Uterus (tissue), 4 donors: Measurements from ENCODE around the gene ADARB1. TPM values are rescaled to one million over a fixed set of nuclear protein-coding genes. Genes with fewer than 3 reads are reported as not detected.
A peak's percentile ranks its signal among the peaks of the same experiment; 100 is the strongest.

Experiments
- DNase-seq, 2 donors: peaks; one replicate each; pipeline ENCODE4 v3.0.0-alpha.2; 2019 to 2020
- H3K27ac ChIP-seq, 2 donors: fragments of 200-600 bp; sonication (generic); 1 replicate in 1 of 2; 2 replicates in 1 of 2; pipeline ENCODE4 v1.5.1; 2016 to 2018
- H3K27me3 ChIP-seq, 2 donors: fragments of 200-600 bp; sonication (generic); one replicate each; pipeline ENCODE4 v1.5.1; 2018 to 2019; ENCODE audit warnings: control low read depth in 1 of 2
- H3K36me3 ChIP-seq, 2 donors: fragments of 200-600 bp; sonication (generic); one replicate each; pipeline ENCODE4 v1.5.1; 2019; ENCODE audit warnings: control low read depth in 1 of 2
- H3K4me1 ChIP-seq, 2 donors: fragments of 200-600 bp; sonication (generic); one replicate each; pipeline ENCODE4 v1.5.1; 2018 to 2019; ENCODE audit warnings: control low read depth in 1 of 2
- H3K4me3 ChIP-seq, 2 donors: fragments of 200-600 bp; sonication (generic); 1 replicate in 1 of 2; 2 replicates in 1 of 2; pipeline ENCODE4 v1.5.1; 2018 to 2019; ENCODE audit warnings: mild to moderate bottlenecking in 1 of 2
- H3K9me3 ChIP-seq, 2 donors: fragments of 200-600 bp; sonication (generic); one replicate each; pipeline ENCODE4 v1.5.1; 2019; ENCODE audit warnings: control low read depth in 1 of 2
- CTCF ChIP-seq, 4 experiments: fragments of 200-600 bp in 2 of 4; fragments of 450-650 bp in 2 of 4; sonication (generic) in 2 of 4; IDR thresholded peaks; one replicate each; pipeline ENCODE4 v1.5.1; 2016 to 2019; ENCODE audit warnings: antibody characterized with exemption in 4 of 4, mild to moderate bottlenecking in 2 of 4, moderate library complexity in 1 of 4
- POLR2A ChIP-seq, 2 donors: fragments of 450-650 bp; IDR thresholded peaks; one replicate each; pipeline ENCODE4 v1.6.1; 2016; ENCODE audit warnings: antibody characterized with exemption in 2 of 2, mild to moderate bottlenecking in 1 of 2, moderate library complexity in 1 of 2
- intact Hi-C: fragments of 100-400 bp; cut with DNase I; formaldehyde crosslinking; loops from one replicate; pipeline ENCODE4 v1.15.1; 2023; ENCODE audit warnings: low total_unique reads
- total RNA-seq, 4 donors: library from RNA; depleted of rRNA in 3 of 4; stranded (reverse); fragments of >200 nt in 3 of 4; gene quantifications; one replicate each; pipeline versions ENCODE4 v1.1.0 to v1.2.4, GENCODE V29; 2014 to 2023
- donor health status: DM: yes; HTN: yes; CAD: no.

Gene ADARB1
- total RNA-seq, 4 donors from 2014 or later = 21.8 to 69.6 (median 43.3) TPM

DNA sequence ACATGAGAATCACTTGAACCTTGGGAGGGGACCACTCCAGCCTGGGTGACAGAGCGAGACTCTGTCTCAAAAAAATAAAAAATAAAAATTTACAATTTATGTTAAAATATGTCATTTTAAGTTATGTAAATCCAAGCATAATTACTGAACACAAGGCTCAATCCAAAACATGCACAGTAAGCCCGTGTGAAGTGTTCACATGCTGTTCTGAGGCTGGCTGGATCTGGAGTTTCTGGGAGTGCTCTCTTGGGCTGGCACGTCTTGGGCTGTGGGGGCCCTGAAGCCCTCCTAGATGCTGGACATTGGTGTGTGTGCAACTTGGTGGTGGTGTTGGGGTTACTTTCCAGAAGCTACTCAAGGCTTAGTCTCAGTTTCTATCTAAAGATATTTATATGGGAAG, 25.2 kb downstream of the ADARB1 start:
- Histone ChIP-seq H3K27ac (no peak overlapping the region), H3K4me3 (no peak overlapping the region), H3K36me3 (no peaks in the 10 kb centered on the region), H3K27me3 (no peaks in the 10 kb centered on the region), H3K4me1 (peaks cover 0 to 7% of the 10 kb centered on the region in 2 donors), H3K9me3 (no peaks in the 10 kb centered on the region)
- DNase-seq = no peak
- TF ChIP-seq POLR2A (IDR thresholded peaks at IDR 0.05) (no peak), CTCF (IDR thresholded peaks at IDR 0.05) (no peak)
- intact Hi-C loops = no loop called here

DNA sequence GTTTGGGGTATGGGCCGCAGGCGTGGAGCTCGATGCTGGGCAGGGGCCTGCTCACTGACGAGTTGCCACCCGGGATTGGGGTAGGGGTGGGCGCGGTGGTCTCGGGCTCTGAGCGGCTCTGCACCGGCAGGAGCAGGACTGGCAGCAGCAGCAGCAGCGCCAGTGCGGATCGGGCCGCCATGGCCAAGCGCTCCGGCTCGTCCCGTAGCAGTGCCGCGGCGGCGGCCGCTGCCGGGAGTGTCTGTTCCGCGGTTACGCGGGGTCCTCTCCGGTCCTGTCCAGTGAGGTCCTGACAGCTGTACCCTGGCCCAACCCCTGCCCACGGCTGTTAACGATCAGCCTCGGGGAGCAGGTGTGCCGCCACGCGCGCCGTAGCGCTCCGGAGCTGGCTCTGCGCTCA, 26.5 kb downstream of the ADARB1 start:
- intact Hi-C loops = no loop called here
- no peaks in the 10 kb centered on the region for H3K36me3 ChIP-seq
- no peaks in the 10 kb centered on the region for H3K27me3 ChIP-seq
- TF ChIP-seq POLR2A (IDR thresholded peaks at IDR 0.05) = no peak
- no peak overlapping the region for H3K4me3 ChIP-seq
- H3K4me1 ChIP-seq = peaks cover 0 to 7% of the 10 kb centered on the region in 2 donors
- no peak for DNase-seq
- H3K27ac ChIP-seq = no peak overlapping the region
- no peaks in the 10 kb centered on the region for H3K9me3 ChIP-seq

GRCh38 chr21:45102391-45102932, 28.1 kb downstream of the ADARB1 start:
- H3K4me1 ChIP-seq = peaks cover 4 to 7% of the 10 kb centered on the region in 2 donors
- no peak for DNase-seq

GRCh38 chr21:45103971-45104520, 29.7 kb downstream of the ADARB1 start:
- Histone ChIP-seq H3K27me3 (no peaks in the 10 kb centered on the region), H3K36me3 (no peaks in the 10 kb centered on the region), H3K4me1 (peaks cover 4 to 7% of the 10 kb centered on the region in 2 donors), H3K4me3 (no peak overlapping the region), H3K27ac (no peak overlapping the region), H3K9me3 (no peaks in the 10 kb centered on the region)
- no peak for DNase-seq
- no peak for TF ChIP-seq CTCF (IDR thresholded peaks at IDR 0.05)
- no peak for TF ChIP-seq POLR2A (IDR thresholded peaks at IDR 0.05)
- intact Hi-C loops = no loop called here

More at GRCh38 chr21:45102391-45102932, 28.1 kb downstream of the ADARB1 start:
- Histone ChIP-seq H3K27ac (peak overlapping the region in 1 of 2 donors; percentile 41), H3K27me3 (no peaks in the 10 kb centered on the region), H3K9me3 (no peaks in the 10 kb centered on the region), H3K36me3 (no peaks in the 10 kb centered on the region), H3K4me3 (no peak overlapping the region)
- peak in 3 of 4 experiments; percentile 22 to 31 (median 25) for TF ChIP-seq CTCF (IDR thresholded peaks at IDR 0.05)
- TF ChIP-seq POLR2A (IDR thresholded peaks at IDR 0.05) = no peak
- intact Hi-C loops = no loop called here

DNA sequence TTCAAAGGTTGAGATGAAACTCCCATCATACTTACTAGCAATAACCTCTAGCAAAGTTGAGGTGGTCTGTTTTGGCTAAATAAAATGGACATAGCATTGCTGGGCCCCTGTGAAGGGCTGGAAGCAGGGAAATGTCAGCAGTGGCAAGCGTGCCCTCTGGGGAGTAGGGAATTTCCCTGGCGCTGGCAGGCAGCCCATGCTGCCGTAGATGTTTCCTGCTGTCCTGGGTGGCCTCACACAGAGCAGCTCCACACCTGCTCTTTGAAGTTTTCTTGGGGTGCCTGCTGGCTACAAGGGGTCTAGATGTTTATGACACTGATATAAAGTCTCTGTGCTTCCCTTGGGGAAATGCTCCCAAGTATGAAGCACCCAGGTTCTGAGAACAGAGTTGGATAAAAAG, 30.2 kb downstream of the ADARB1 start:
- Histone ChIP-seq H3K27me3 (no peaks in the 10 kb centered on the region), H3K4me1 (peaks cover 4 to 7% of the 10 kb centered on the region in 2 donors), H3K36me3 (no peaks in the 10 kb centered on the region), H3K4me3 (no peak overlapping the region), H3K9me3 (no peaks in the 10 kb centered on the region), H3K27ac (no peak overlapping the region)
- intact Hi-C loops = no loop called here
- no peak for DNase-seq
- TF ChIP-seq CTCF (IDR thresholded peaks at IDR 0.05) = no peak
- no peak for TF ChIP-seq POLR2A (IDR thresholded peaks at IDR 0.05)
